ENCODE results near the gene MRNIP. TPM values are rescaled to one million over a fixed set of nuclear protein-coding genes. Genes with fewer than 3 reads are reported as not detected.
"Not testable (repeated sequence)": the region's sequence is repeated elsewhere in the genome, so short reads cannot be mapped to it uniquely, and the experiment has no call there.

Gene MRNIP
- polyA plus RNA-seq, 1 donor (not counting 4 experiments of a cell fraction or from before 2014, with no cell fraction given), result 14.9 TPM

DNA sequence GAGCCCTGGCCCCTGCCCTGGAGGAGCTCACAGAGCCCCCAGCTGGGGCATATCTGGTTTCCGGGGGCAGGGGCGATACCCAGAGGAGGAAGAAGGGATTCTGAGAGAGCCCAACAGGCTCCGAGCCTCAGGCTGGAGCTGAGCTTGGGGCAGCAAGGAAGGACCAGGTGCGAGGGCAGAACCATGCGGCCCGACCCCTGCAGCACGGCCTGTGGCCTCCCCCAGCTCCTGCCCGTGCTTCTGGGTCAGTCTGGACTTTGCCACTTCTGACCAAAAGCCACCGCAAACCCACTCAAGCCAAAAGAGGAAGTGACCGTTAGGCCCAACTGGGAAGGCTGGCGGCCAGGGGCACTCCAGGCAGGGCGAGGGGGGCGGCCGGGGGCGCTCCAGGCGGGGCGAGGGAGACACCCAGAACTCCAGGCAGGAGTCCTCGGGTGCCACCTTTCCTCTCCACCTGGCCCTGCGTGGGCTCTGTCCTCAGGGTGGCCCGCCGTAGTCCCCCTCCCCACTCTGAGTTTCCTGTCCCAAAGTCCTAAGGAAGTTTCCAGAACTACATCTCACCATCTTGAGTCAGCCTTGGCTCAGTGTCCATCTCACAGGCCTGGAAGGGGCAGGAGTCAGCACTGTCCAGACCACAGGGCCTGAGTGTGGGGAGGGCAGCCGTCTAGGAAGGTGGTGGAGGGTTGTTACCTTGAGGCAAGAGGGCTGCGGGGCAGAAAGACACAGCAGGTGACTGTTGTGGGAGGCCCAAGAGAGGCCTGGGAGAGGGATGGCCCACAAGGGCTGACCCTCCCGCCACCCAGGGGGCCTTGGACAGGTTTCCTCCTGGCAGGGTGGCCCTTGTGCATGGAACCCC is 65.8 kb downstream of the MRNIP start:
- no peak for FAIRE-seq
- Histone ChIP-seq H3K4me1 (ENCODE audit: control insufficient read depth, extremely low read depth, insufficient read depth, low read length) (peaks cover 22% of the 10 kb centered on the region), H3K9me3 (ENCODE audit: control insufficient read depth, low read depth, low read length) (no peaks in the 10 kb centered on the region)

DNA sequence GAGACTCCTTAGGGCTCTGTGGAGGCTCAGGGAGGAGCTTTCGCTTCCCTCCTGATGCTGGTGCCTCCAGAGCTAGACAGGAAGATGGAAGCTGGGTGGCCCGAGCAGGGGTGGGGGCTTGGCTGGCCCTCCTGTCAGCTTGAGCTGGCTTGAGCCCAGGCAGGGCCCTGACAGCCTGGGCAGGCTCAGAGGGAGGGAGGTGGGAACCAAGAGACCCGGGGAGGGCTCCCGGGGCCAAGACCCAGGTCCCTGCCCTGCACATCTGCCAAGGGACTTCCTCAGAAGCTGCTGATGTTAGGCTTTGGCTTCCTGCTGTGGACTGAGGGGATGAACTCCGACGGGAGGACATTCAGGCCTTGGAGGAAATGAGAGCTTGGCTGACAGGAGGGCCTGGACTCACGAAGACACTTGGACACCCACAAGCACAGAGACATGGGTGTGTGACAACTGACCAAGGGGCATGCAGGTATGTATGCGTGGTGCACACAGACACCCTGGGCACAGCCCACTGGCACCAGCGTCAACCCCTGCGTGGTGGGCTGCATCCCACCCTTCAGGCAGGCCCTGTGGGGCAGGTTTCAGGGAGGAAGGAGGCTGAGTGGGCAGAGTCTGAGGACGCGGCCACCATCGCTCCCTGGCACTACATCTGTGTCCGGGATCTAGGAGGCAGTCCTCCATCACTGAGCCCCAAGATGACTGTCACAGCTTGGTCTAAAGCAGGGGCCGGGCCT is 66.6 kb downstream of the MRNIP start:
- H3K36me3 ChIP-seq (ENCODE audit: control insufficient read depth in 2 of 2, extremely low read depth in 1 of 2, insufficient read depth in 2 of 2, low read length in 2 of 2), result peaks cover under 1 to 2% of the 10 kb centered on the region in 2 experiments
- no peak overlapping the region for H3K27ac ChIP-seq (ENCODE audit: control insufficient read depth, insufficient read depth, low read length)
- no peaks in the 10 kb centered on the region for H3K79me2 ChIP-seq (ENCODE audit: control insufficient read depth, insufficient read depth, low read length)
- no peaks in the 10 kb centered on the region for H3K27me3 ChIP-seq (ENCODE audit: control insufficient read depth, extremely low read depth, insufficient read depth, low read length)
- no peaks in the 10 kb centered on the region for H3K9me1 ChIP-seq (ENCODE audit: control insufficient read depth, extremely low read depth, insufficient read depth, low read length)
- FAIRE-seq (no peak), DNase-seq (ENCODE audit: low read depth, low spot score) (no peak)
- no peak overlapping the region for H3K4me3 ChIP-seq (ENCODE audit: control insufficient read depth in 2 of 3, extremely low read depth in 1 of 3, insufficient read depth in 2 of 3, low read depth in 1 of 3, low read length in 3 of 3)
- TF ChIP-seq, protein P1, sequence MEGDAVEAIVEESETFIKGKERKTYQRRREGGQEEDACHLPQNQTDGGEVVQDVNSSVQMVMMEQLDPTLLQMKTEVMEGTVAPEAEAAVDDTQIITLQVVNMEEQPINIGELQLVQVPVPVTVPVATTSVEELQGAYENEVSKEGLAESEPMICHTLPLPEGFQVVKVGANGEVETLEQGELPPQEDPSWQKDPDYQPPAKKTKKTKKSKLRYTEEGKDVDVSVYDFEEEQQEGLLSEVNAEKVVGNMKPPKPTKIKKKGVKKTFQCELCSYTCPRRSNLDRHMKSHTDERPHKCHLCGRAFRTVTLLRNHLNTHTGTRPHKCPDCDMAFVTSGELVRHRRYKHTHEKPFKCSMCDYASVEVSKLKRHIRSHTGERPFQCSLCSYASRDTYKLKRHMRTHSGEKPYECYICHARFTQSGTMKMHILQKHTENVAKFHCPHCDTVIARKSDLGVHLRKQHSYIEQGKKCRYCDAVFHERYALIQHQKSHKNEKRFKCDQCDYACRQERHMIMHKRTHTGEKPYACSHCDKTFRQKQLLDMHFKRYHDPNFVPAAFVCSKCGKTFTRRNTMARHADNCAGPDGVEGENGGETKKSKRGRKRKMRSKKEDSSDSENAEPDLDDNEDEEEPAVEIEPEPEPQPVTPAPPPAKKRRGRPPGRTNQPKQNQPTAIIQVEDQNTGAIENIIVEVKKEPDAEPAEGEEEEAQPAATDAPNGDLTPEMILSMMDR (optimal IDR thresholded peaks at IDR 0.05 in 1 of 3, IDR thresholded peaks at IDR 0.05 in 1 of 3, conservative IDR thresholded peaks at IDR 0.05 in 1 of 3; ENCODE audit: extremely low read depth in 1 of 3, insufficient read depth in 2 of 3, low read length in 3 of 3), result no peak
- TF ChIP-seq EZH2 (IDR thresholded peaks at IDR 0.05; ENCODE audit: low read length), result no peak
- H4K20me1 ChIP-seq (ENCODE audit: control insufficient read depth, extremely low read depth, insufficient read depth, low read length), result no peaks in the 10 kb centered on the region
- H3K9ac ChIP-seq (ENCODE audit: control insufficient read depth, extremely low read depth, insufficient read depth, low read length), result no peak overlapping the region
- no peak overlapping the region for H3K4me2 ChIP-seq (ENCODE audit: control insufficient read depth, extremely low read depth, insufficient read depth, low read depth, low read length)
- no peaks in the 10 kb centered on the region for H3K9me3 ChIP-seq (ENCODE audit: control insufficient read depth, low read depth, low read length)
- H3K4me1 ChIP-seq (ENCODE audit: control insufficient read depth, extremely low read depth, insufficient read depth, low read length), result peaks cover 22% of the 10 kb centered on the region
- dilution Hi-C loops (cut with MboI; ENCODE audit: extremely low pct_ligation_motif_present, low sequenced_read_pairs), result no loop called here
- no peak overlapping the region for H2AFZ ChIP-seq (ENCODE audit: control insufficient read depth, low read length)

More for the DNA sequence above, 65.8 kb downstream of the MRNIP start:
- no peak overlapping the region for H3K4me2 ChIP-seq (ENCODE audit: control insufficient read depth, extremely low read depth, insufficient read depth, low read depth, low read length)
- H4K20me1 ChIP-seq (ENCODE audit: control insufficient read depth, extremely low read depth, insufficient read depth, low read length), result no peaks in the 10 kb centered on the region
- peaks cover 2 to 6% of the 10 kb centered on the region in 2 experiments for H3K36me3 ChIP-seq (ENCODE audit: control insufficient read depth in 2 of 2, extremely low read depth in 1 of 2, insufficient read depth in 2 of 2, low read length in 2 of 2)
- no peak for DNase-seq (ENCODE audit: low read depth, low spot score)
- dilution Hi-C loops (cut with MboI; ENCODE audit: extremely low pct_ligation_motif_present, low sequenced_read_pairs), result no loop called here
- H3K9ac ChIP-seq (ENCODE audit: control insufficient read depth, extremely low read depth, insufficient read depth, low read length), result no peak overlapping the region
- no peak overlapping the region for H3K4me3 ChIP-seq (ENCODE audit: control insufficient read depth in 2 of 3, extremely low read depth in 1 of 3, insufficient read depth in 2 of 3, low read depth in 1 of 3, low read length in 3 of 3)
- TF ChIP-seq, protein P1 (optimal IDR thresholded peaks at IDR 0.05 in 1 of 3, IDR thresholded peaks at IDR 0.05 in 1 of 3, conservative IDR thresholded peaks at IDR 0.05 in 1 of 3; ENCODE audit: extremely low read depth in 1 of 3, insufficient read depth in 2 of 3, low read length in 3 of 3), result no peak
- no peak for TF ChIP-seq EZH2 (IDR thresholded peaks at IDR 0.05; ENCODE audit: low read length)
- H3K27ac ChIP-seq (ENCODE audit: control insufficient read depth, insufficient read depth, low read length), result no peak overlapping the region
- H2AFZ ChIP-seq (ENCODE audit: control insufficient read depth, low read length), result no peak overlapping the region
- no peaks in the 10 kb centered on the region for H3K79me2 ChIP-seq (ENCODE audit: control insufficient read depth, insufficient read depth, low read length)
- H3K27me3 ChIP-seq (ENCODE audit: control insufficient read depth, extremely low read depth, insufficient read depth, low read length), result no peaks in the 10 kb centered on the region
- no peaks in the 10 kb centered on the region for H3K9me1 ChIP-seq (ENCODE audit: control insufficient read depth, extremely low read depth, insufficient read depth, low read length)

DNA sequence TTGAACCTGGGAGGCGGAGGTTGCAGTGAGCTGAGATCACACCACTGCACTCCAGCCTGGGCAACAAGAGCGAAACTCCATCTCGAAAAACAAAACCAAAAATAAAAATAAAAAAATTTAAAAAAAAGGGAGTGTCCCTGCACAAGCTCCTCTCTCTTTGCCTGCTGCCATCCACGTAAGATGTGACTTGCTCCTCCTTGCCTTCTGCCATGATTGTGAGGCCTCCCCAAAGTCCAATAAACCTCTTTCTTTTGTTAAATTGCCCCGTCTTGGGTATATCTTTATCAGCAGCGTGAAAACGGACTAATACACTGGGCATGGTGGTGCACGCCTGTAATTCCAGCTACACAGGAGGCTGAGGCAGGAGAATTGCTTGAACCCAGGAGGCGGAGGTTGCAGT is 69.3 kb downstream of the MRNIP start:
- FAIRE-seq; H3K4me2 ChIP-seq (ENCODE audit: control insufficient read depth, extremely low read depth, insufficient read depth, low read depth, low read length); H2AFZ ChIP-seq (ENCODE audit: control insufficient read depth, low read length); H3K9me3 ChIP-seq (ENCODE audit: control insufficient read depth, low read depth, low read length); H3K27ac ChIP-seq (ENCODE audit: control insufficient read depth, insufficient read depth, low read length); H4K20me1 ChIP-seq (ENCODE audit: control insufficient read depth, extremely low read depth, insufficient read depth, low read length); H3K9ac ChIP-seq (ENCODE audit: control insufficient read depth, extremely low read depth, insufficient read depth, low read length); DNase-seq (ENCODE audit: low read depth, low spot score); H3K36me3 ChIP-seq (ENCODE audit: control insufficient read depth in 2 of 2, extremely low read depth in 1 of 2, insufficient read depth in 2 of 2, low read length in 2 of 2); H3K9me1 ChIP-seq (ENCODE audit: control insufficient read depth, extremely low read depth, insufficient read depth, low read length); H3K4me1 ChIP-seq (ENCODE audit: control insufficient read depth, extremely low read depth, insufficient read depth, low read length); H3K79me2 ChIP-seq (ENCODE audit: control insufficient read depth, insufficient read depth, low read length); dilution Hi-C loops (cut with MboI; ENCODE audit: extremely low pct_ligation_motif_present, low sequenced_read_pairs); H3K27me3 ChIP-seq (ENCODE audit: control insufficient read depth, extremely low read depth, insufficient read depth, low read length); H3K4me3 ChIP-seq (ENCODE audit: control insufficient read depth in 2 of 3, extremely low read depth in 1 of 3, insufficient read depth in 2 of 3, low read depth in 1 of 3, low read length in 3 of 3): not testable (repeated sequence)
